H9 (cell line): ENCODE results near the gene NOL7. TPM values are rescaled to one million over a fixed set of nuclear protein-coding genes. Genes with fewer than 3 reads are reported as not detected.

Experiments used
- DNase-seq: peaks from one replicate; pipeline ENCODE4 v3.0.0-alpha.2; 2017
- H2AFZ ChIP-seq: one replicate; pipeline ENCODE4 v1.6.1; 2013; ENCODE audit warnings: mild to moderate bottlenecking, low read length, control low read depth, moderate library complexity
- H2AK5ac ChIP-seq: 2 replicates; pipeline ENCODE4 v1.6.1; 2013; ENCODE audit warnings: low read length, control low read depth, mixed read lengths; ENCODE audit not compliant: insufficient read length
- H2BK120ac ChIP-seq: one replicate; pipeline ENCODE4 v1.6.1; 2013; ENCODE audit warnings: low read depth, mild to moderate bottlenecking, low read length, control low read depth, inconsistent platforms; ENCODE audit not compliant: poor library complexity, severe bottlenecking
- H2BK12ac ChIP-seq: 2 replicates; pipeline ENCODE4 v1.6.1; 2013; ENCODE audit warnings: low read length, control low read depth, mixed read lengths, low read depth; ENCODE audit not compliant: insufficient read length
- H2BK15ac ChIP-seq: 2 replicates; pipeline ENCODE4 v1.6.1; 2013; ENCODE audit warnings: low read depth, low read length, control low read depth
- H2BK20ac ChIP-seq: one replicate; pipeline ENCODE4 v1.6.1; 2013; ENCODE audit warnings: low read depth, mild to moderate bottlenecking, low read length, control low read depth, inconsistent platforms; ENCODE audit not compliant: poor library complexity, severe bottlenecking
- H2BK5ac ChIP-seq: 2 replicates; pipeline ENCODE4 v1.6.1; 2013; ENCODE audit warnings: low read length, control low read depth, mixed read lengths; ENCODE audit not compliant: insufficient read length
- H3K14ac ChIP-seq: 2 replicates; pipeline ENCODE4 v1.6.1; 2013; ENCODE audit warnings: low read length, control low read depth; ENCODE audit not compliant: insufficient read depth
- H3K18ac ChIP-seq: 2 replicates; pipeline ENCODE4 v1.6.1; 2013; ENCODE audit warnings: low read depth, mild to moderate bottlenecking, mixed read lengths, low read length, control low read depth; ENCODE audit not compliant: insufficient read length
- H3K23ac ChIP-seq: 2 replicates; pipeline ENCODE4 v1.6.1; 2013; ENCODE audit warnings: low read length, control low read depth, mixed read lengths, low read depth; ENCODE audit not compliant: insufficient read length
- H3K23me2 ChIP-seq: 2 replicates; pipeline ENCODE4 v1.6.1; 2013; ENCODE audit warnings: low read depth, mild to moderate bottlenecking, mixed read lengths, low read length, control low read depth; ENCODE audit not compliant: insufficient read length, poor library complexity, severe bottlenecking
- H3K27ac ChIP-seq: 2 replicates; pipeline ENCODE4 v1.5.1; 2013; ENCODE audit warnings: low read length, control low read depth, mixed read lengths, low read depth; ENCODE audit not compliant: insufficient read length
- H3K27me3 ChIP-seq: 2 replicates; pipeline ENCODE4 v1.6.1; 2013; ENCODE audit warnings: low read length, control low read depth, inconsistent platforms; ENCODE audit not compliant: insufficient read depth
- H3K4ac ChIP-seq: 2 replicates; pipeline ENCODE4 v1.6.1; 2013; ENCODE audit warnings: low read depth, mild to moderate bottlenecking, control low read depth, inconsistent platforms, low read length, moderate library complexity
- H3K4me1 ChIP-seq: 2 replicates; pipeline ENCODE4 v1.6.1; 2013; ENCODE audit warnings: low read length, control low read depth, inconsistent platforms; ENCODE audit not compliant: insufficient read depth
- H3K4me2 ChIP-seq: 2 replicates; pipeline ENCODE4 v1.6.1; 2013; ENCODE audit warnings: low read length, control low read depth, mixed read lengths; ENCODE audit not compliant: insufficient read length, insufficient read depth
- H3K56ac ChIP-seq: 2 replicates; pipeline ENCODE4 v1.6.1; 2013; ENCODE audit warnings: low read depth, mild to moderate bottlenecking, mixed read lengths, low read length, control low read depth; ENCODE audit not compliant: insufficient read length
- H3K79me1 ChIP-seq: 2 replicates; pipeline ENCODE4 v1.6.1; 2013; ENCODE audit warnings: low read depth, mild to moderate bottlenecking, moderate library complexity, low read length, control low read depth, inconsistent platforms; ENCODE audit not compliant: insufficient read depth, poor library complexity, severe bottlenecking
- H3K79me2 ChIP-seq: 2 replicates; pipeline ENCODE4 v1.6.1; 2013; ENCODE audit warnings: low read length, control low read depth, inconsistent platforms; ENCODE audit not compliant: insufficient read depth
- H3K9ac ChIP-seq: 2 replicates; pipeline ENCODE4 v1.6.1; 2013; ENCODE audit warnings: low read length, control low read depth, mixed read lengths; ENCODE audit not compliant: insufficient read length; ENCODE audit errors: extremely low read depth
- H3K9me3 ChIP-seq: one replicate; pipeline ENCODE4 v1.6.1; 2013; ENCODE audit warnings: low read depth, low read length, inconsistent platforms; ENCODE audit not compliant: control insufficient read depth
- H3T11ph ChIP-seq: one replicate; pipeline ENCODE4 v1.6.1; 2013; ENCODE audit warnings: mild to moderate bottlenecking, low read length, control low read depth, inconsistent platforms
- H4K20me1 ChIP-seq: one replicate; pipeline ENCODE4 v1.6.1; 2013; ENCODE audit not compliant: control insufficient read depth, insufficient read length, insufficient read depth
- H4K5ac ChIP-seq: 2 replicates; pipeline ENCODE4 v1.6.1; 2013; ENCODE audit warnings: low read depth, mild to moderate bottlenecking, mixed read lengths, low read length, control low read depth; ENCODE audit not compliant: insufficient read length
- H4K8ac ChIP-seq: replicated peaks from 2 replicates; pipeline ENCODE4 v1.6.1; 2013; ENCODE audit warnings: low read length, control low read depth, mixed read lengths, low read depth; ENCODE audit not compliant: insufficient read length
- H4K91ac ChIP-seq: 2 replicates; pipeline ENCODE4 v1.6.1; 2013; ENCODE audit warnings: low read depth, mild to moderate bottlenecking, moderate library complexity, mixed read lengths, low read length, control low read depth; ENCODE audit not compliant: insufficient read length
- H3K27ac Mint-ChIP-seq, 3 experiments: 2 replicates in 2 of 3; 3 replicates in 1 of 3; pipeline ENCODE4 v1.8.0; 2020 to 2021; ENCODE audit warnings: mixed read lengths in 3 of 3, mild to moderate bottlenecking in 1 of 3, moderate library complexity in 1 of 3
- H3K27me3 Mint-ChIP-seq: 2 replicates; pipeline ENCODE4 v1.8.0; 2021; ENCODE audit warnings: low read depth, mild to moderate bottlenecking, moderate library complexity, mixed read lengths
- H3K36me3 Mint-ChIP-seq, 3 experiments: 2 replicates in 2 of 3; 3 replicates in 1 of 3; pipeline ENCODE4 v1.8.0; 2020 to 2021; ENCODE audit warnings: low read depth in 3 of 3, mixed read lengths in 3 of 3; ENCODE audit not compliant: insufficient read depth in 1 of 3
- H3K4me1 Mint-ChIP-seq, 2 experiments: 2 replicates each; pipeline ENCODE4 v1.8.0; 2020; ENCODE audit warnings: mixed read lengths in 2 of 2
- H3K4me3 Mint-ChIP-seq, 2 experiments: 2 replicates in 1 of 2; 3 replicates in 1 of 2; pipeline ENCODE4 v1.8.0; 2020 to 2021; ENCODE audit warnings: mild to moderate bottlenecking in 2 of 2, mixed read lengths in 2 of 2, moderate library complexity in 1 of 2
- H3K9me3 Mint-ChIP-seq, 2 experiments: 2 replicates in 1 of 2; 3 replicates in 1 of 2; pipeline ENCODE4 v1.8.0; 2020; ENCODE audit warnings: mild to moderate bottlenecking in 2 of 2, mixed read lengths in 2 of 2, moderate library complexity in 1 of 2
- CTCF ChIP-seq: fragments of 200-600 bp; sonication (generic); conservative IDR thresholded peaks from 3 replicates; pipeline ENCODE4 v1.8.0; 2021; ENCODE audit warnings: antibody characterized with exemption, mild to moderate bottlenecking
- WGBS: extraction: QIAGEN DNeasy Blood & Tissue Kit; methylation state at CpG from one replicate; pipeline ENCODE4 v1.1.7; 2013; ENCODE audit warnings: missing lambda C conversion rate, low lambda C conversion rate, mixed read lengths; ENCODE audit not compliant: insufficient read length; ENCODE audit errors: extremely low coverage; 5-methylcytosine and 5-hydroxymethylcytosine counted together
- total RNA-seq: library from RNA; stranded (reverse); gene quantifications from 2 replicates; pipeline ENCODE4 v1.2.1, GENCODE V29; 2021

NOL7 gene
- total RNA-seq, 1 experiment from 2014 or later, result 72.1 TPM

GRCh38 chr6:13572951-13573654 lies 42.0 kb upstream of the NOL7 start:
- H3K27me3 Mint-ChIP-seq, result no peaks in the 10 kb centered on the region
- H4K20me1 ChIP-seq, result no peaks in the 10 kb centered on the region
- no peak overlapping the region for H3K18ac ChIP-seq
- H3K79me1 ChIP-seq, result no peaks in the 10 kb centered on the region
- H3K27ac ChIP-seq, result peak overlapping the region; percentile 82
- no peaks in the 10 kb centered on the region; the same call in 1 of the 2 replicates for H3K4me1 ChIP-seq
- H2BK15ac ChIP-seq, result no peak overlapping the region
- DNase-seq, result no peak
- H3K56ac ChIP-seq, result no peak overlapping the region
- H3T11ph ChIP-seq, result no peak overlapping the region
- no peak overlapping the region for H2BK12ac ChIP-seq
- H3K9me3 ChIP-seq, result no peaks in the 10 kb centered on the region
- peaks cover 11% of the 10 kb centered on the region for H3K23me2 ChIP-seq
- no peak overlapping the region for H2BK20ac ChIP-seq
- no peak overlapping the region for H4K8ac ChIP-seq
- peak overlapping the region; percentile 90 to 98 (median 93); a peak in 5 of 7 replicates for H3K27ac Mint-ChIP-seq
- H3K4ac ChIP-seq, result no peak overlapping the region
- H3K23ac ChIP-seq, result no peak overlapping the region
- H3K9ac ChIP-seq, result peak overlapping the region; percentile 90
- TF ChIP-seq CTCF, result no peak
- no peaks in the 10 kb centered on the region for H3K27me3 ChIP-seq
- no peak overlapping the region for H4K5ac ChIP-seq
- H3K9me3 Mint-ChIP-seq, result peaks cover 7% of the 10 kb centered on the region in 2 experiments; a peak in 3 of 5 replicates
- no CpG with 5 or more reads among the region's 16 CpGs for WGBS
- H3K4me1 Mint-ChIP-seq, result peaks cover 30 to 31% of the 10 kb centered on the region in 2 experiments
- no peak overlapping the region for H2AFZ ChIP-seq
- H3K4me2 ChIP-seq, result peak overlapping the region; percentile 96
- no peak overlapping the region for H2BK120ac ChIP-seq
- no peak overlapping the region for H2BK5ac ChIP-seq
- H2AK5ac ChIP-seq, result no peak overlapping the region
- H3K36me3 Mint-ChIP-seq, result peaks cover 0 to 2% (median 0%) of the 10 kb centered on the region in 3 experiments; a peak in 1 of 7 replicates
- H3K14ac ChIP-seq, result no peak overlapping the region
- peak overlapping the region; percentile 84 to 92 for H3K4me3 Mint-ChIP-seq
- no peaks in the 10 kb centered on the region; the same call in 1 of the 2 replicates for H3K79me2 ChIP-seq
- H4K91ac ChIP-seq, result no peak overlapping the region
